Activated CD4-positive, alpha-beta T cell treated with anti-CD3 and anti-CD28 coated beads, Interleukin-2, amount 10 ng/mL, durations not matched to agents 24 days and 14 days (primary cell): ENCODE measurements around the gene KRTAP29-1. TPM values are rescaled to one million over a fixed set of nuclear protein-coding genes. Genes with fewer than 3 reads are reported as not detected.

ENCODE experiments used
- DNase-seq: peaks from one replicate; pipeline ENCODE4 v3.0.0; 2022
- H3K27ac Mint-ChIP-seq: one replicate; pipeline ENCODE4 v1.8.0; 2022; ENCODE audit warnings: mild to moderate bottlenecking, mixed read lengths
- H3K27me3 Mint-ChIP-seq: one replicate; pipeline ENCODE4 v1.8.0; 2022; ENCODE audit warnings: mixed read lengths
- H3K36me3 Mint-ChIP-seq: one replicate; pipeline ENCODE4 v1.8.0; 2022; ENCODE audit warnings: low read depth, mild to moderate bottlenecking, mixed read lengths
- H3K4me1 Mint-ChIP-seq: one replicate; pipeline ENCODE4 v1.8.0; 2021; ENCODE audit warnings: mixed read lengths
- H3K4me3 Mint-ChIP-seq: one replicate; pipeline ENCODE4 v1.8.0; 2022; ENCODE audit warnings: mild to moderate bottlenecking, moderate library complexity, mixed read lengths
- H3K9me3 Mint-ChIP-seq: one replicate; pipeline ENCODE4 v1.8.0; 2021; ENCODE audit warnings: mixed read lengths
- intact Hi-C: fragments of 100-400 bp; cut with micrococcal nuclease; formaldehyde crosslinking; loops from one replicate; pipeline ENCODE4 v1.15.1; 2023
- total RNA-seq: library from RNA; stranded (reverse); gene quantifications from 2 replicates; pipeline ENCODE4 v1.2.3, GENCODE V29; 2022

Gene KRTAP29-1
- total RNA-seq, 1 donor from 2014 or later = not detected

GRCh38 chr17:41334385-41335305 lies 32.0 kb upstream of the KRTAP29-1 start:
- intact Hi-C loops = no loop called here
- Mint-ChIP-seq H3K9me3 (no peaks in the 10 kb centered on the region), H3K36me3 (no peaks in the 10 kb centered on the region), H3K4me3 (no peak overlapping the region), H3K27ac (no peak overlapping the region), H3K4me1 (peaks cover 18% of the 10 kb centered on the region), H3K27me3 (peaks cover 17% of the 10 kb centered on the region)
- DNase-seq = peak; percentile 50

GRCh38 chr17:41333836-41334235 lies 31.2 kb upstream of the KRTAP29-1 start:
- peaks cover 10% of the 10 kb centered on the region for H3K4me1 Mint-ChIP-seq
- H3K9me3 Mint-ChIP-seq = no peaks in the 10 kb centered on the region
- no peak overlapping the region for H3K27ac Mint-ChIP-seq
- intact Hi-C loops = no loop called here
- DNase-seq = peak; percentile 43
- H3K4me3 Mint-ChIP-seq = no peak overlapping the region
- H3K36me3 Mint-ChIP-seq = no peaks in the 10 kb centered on the region
- H3K27me3 Mint-ChIP-seq = peaks cover 17% of the 10 kb centered on the region

GRCh38 chr17:41333098-41333497 lies 30.4 kb upstream of the KRTAP29-1 start:
- intact Hi-C loops = no loop called here

GRCh38 chr17:41332239-41332638 lies 29.6 kb upstream of the KRTAP29-1 start:
- DNase-seq = no peak
- intact Hi-C loops = no loop called here
- Mint-ChIP-seq H3K9me3 (no peaks in the 10 kb centered on the region), H3K4me1 (peaks cover 6% of the 10 kb centered on the region), H3K27ac (no peak overlapping the region), H3K36me3 (no peaks in the 10 kb centered on the region), H3K27me3 (peaks cover 13% of the 10 kb centered on the region), H3K4me3 (no peak overlapping the region)

More at GRCh38 chr17:41333098-41333497, 30.4 kb upstream of the KRTAP29-1 start:
- peak; percentile 46 for DNase-seq
- no peak overlapping the region for H3K4me3 Mint-ChIP-seq
- no peak overlapping the region for H3K27ac Mint-ChIP-seq
- no peaks in the 10 kb centered on the region for H3K36me3 Mint-ChIP-seq
- H3K9me3 Mint-ChIP-seq = no peaks in the 10 kb centered on the region
- H3K27me3 Mint-ChIP-seq = peaks cover 15% of the 10 kb centered on the region
- peaks cover 6% of the 10 kb centered on the region for H3K4me1 Mint-ChIP-seq

GRCh38 chr17:41331606-41332005 lies 29.0 kb upstream of the KRTAP29-1 start:
- no peak overlapping the region for H3K4me3 Mint-ChIP-seq
- no peaks in the 10 kb centered on the region for H3K36me3 Mint-ChIP-seq
- intact Hi-C loops = no loop called here
- no peak overlapping the region for H3K27ac Mint-ChIP-seq
- peaks cover 13% of the 10 kb centered on the region for H3K27me3 Mint-ChIP-seq
- DNase-seq = peak; percentile 51
- peaks cover 6% of the 10 kb centered on the region for H3K4me1 Mint-ChIP-seq
- H3K9me3 Mint-ChIP-seq = no peaks in the 10 kb centered on the region

GRCh38 chr17:41329279-41329948 lies 26.8 kb upstream of the KRTAP29-1 start:
- Mint-ChIP-seq H3K4me1 (no peaks in the 10 kb centered on the region), H3K9me3 (no peaks in the 10 kb centered on the region), H3K36me3 (no peaks in the 10 kb centered on the region), H3K27me3 (peaks cover 3% of the 10 kb centered on the region), H3K27ac (no peak overlapping the region), H3K4me3 (no peak overlapping the region)
- intact Hi-C loops = loop anchor here (5.0 kb wide), 1 partner anchor 527 kb away; no protein-coding TSS in a partner anchor
- DNase-seq = peak; percentile 71

- Mint-ChIP-seq H3K36me3 (no peaks in the 10 kb centered on the region), H3K4me1 (peaks cover 2% of the 10 kb centered on the region), H3K9me3 (no peaks in the 10 kb centered on the region), H3K4me3 (no peak overlapping the region), H3K27ac (no peak overlapping the region), H3K27me3 (peaks cover 3% of the 10 kb centered on the region)
- intact Hi-C loops = loop anchor here (5.0 kb wide), 1 partner anchor 526 kb away; no protein-coding TSS in a partner anchor
- no peak for DNase-seq
Measured at GRCh38 chr17:41328207-41328606, 25.6 kb upstream of the KRTAP29-1 start.

GRCh38 chr17:41327411-41328120 lies 24.9 kb upstream of the KRTAP29-1 start:
- Mint-ChIP-seq H3K4me1 (peaks cover 2% of the 10 kb centered on the region), H3K36me3 (no peaks in the 10 kb centered on the region), H3K9me3 (no peaks in the 10 kb centered on the region), H3K4me3 (no peak overlapping the region), H3K27ac (no peak overlapping the region), H3K27me3 (no peaks in the 10 kb centered on the region)
- no peak for DNase-seq
- intact Hi-C loops = loop anchor here (5.0 kb wide), 1 partner anchor 525 kb away; no protein-coding TSS in a partner anchor

GRCh38 chr17:41326173-41327145 lies 23.8 kb upstream of the KRTAP29-1 start:
- DNase-seq = no peak
- intact Hi-C loops = loop anchor here (5.0 kb wide), 1 partner anchor 524 kb away; no protein-coding TSS in a partner anchor
- H3K27ac Mint-ChIP-seq = no peak overlapping the region
- H3K27me3 Mint-ChIP-seq = no peaks in the 10 kb centered on the region
- H3K4me3 Mint-ChIP-seq = no peak overlapping the region
- no peaks in the 10 kb centered on the region for H3K36me3 Mint-ChIP-seq
- H3K9me3 Mint-ChIP-seq = no peaks in the 10 kb centered on the region
- peaks cover 2% of the 10 kb centered on the region for H3K4me1 Mint-ChIP-seq

- Mint-ChIP-seq H3K27ac (no peak overlapping the region), H3K27me3 (no peaks in the 10 kb centered on the region), H3K36me3 (no peaks in the 10 kb centered on the region), H3K4me3 (no peak overlapping the region), H3K4me1 (peaks cover 2% of the 10 kb centered on the region), H3K9me3 (no peaks in the 10 kb centered on the region)
- intact Hi-C loops = loop anchor here (5.0 kb wide), 1 partner anchor 523 kb away; no protein-coding TSS in a partner anchor
- DNase-seq = no peak
Measured at GRCh38 chr17:41325611-41326010, 23.0 kb upstream of the KRTAP29-1 start.

GRCh38 chr17:41325126-41325525 lies 22.5 kb upstream of the KRTAP29-1 start:
- H3K27ac Mint-ChIP-seq = no peak overlapping the region
- peaks cover 2% of the 10 kb centered on the region for H3K4me1 Mint-ChIP-seq
- H3K9me3 Mint-ChIP-seq = no peaks in the 10 kb centered on the region
- no peaks in the 10 kb centered on the region for H3K36me3 Mint-ChIP-seq
- intact Hi-C loops = loop anchor here (5.0 kb wide), 1 partner anchor 523 kb away; no protein-coding TSS in a partner anchor
- no peaks in the 10 kb centered on the region for H3K27me3 Mint-ChIP-seq
- no peak for DNase-seq
- no peak overlapping the region for H3K4me3 Mint-ChIP-seq

- Mint-ChIP-seq H3K36me3 (no peaks in the 10 kb centered on the region), H3K27me3 (peaks cover 2% of the 10 kb centered on the region), H3K4me1 (peaks cover 2% of the 10 kb centered on the region), H3K9me3 (no peaks in the 10 kb centered on the region), H3K4me3 (no peak overlapping the region), H3K27ac (peak overlapping the region; percentile 43)
- DNase-seq = no peak
- intact Hi-C loops = loop anchor here (5.0 kb wide), 2 partner anchors 467 to 522 kb away; no protein-coding TSS in a partner anchor
Measured at GRCh38 chr17:41324180-41325075, 21.8 kb upstream of the KRTAP29-1 start.
